ENCODE measurements around the gene DIP2C. TPM values are rescaled to one million over a fixed set of nuclear protein-coding genes. Genes with fewer than 3 reads are reported as not detected.
"Not testable (repeated sequence)": the region's sequence is repeated elsewhere in the genome, so short reads cannot be mapped to it uniquely, and the experiment has no call there.

DIP2C gene
- total RNA-seq, 1 experiment from 2014 or later = 11.4 TPM

GRCh38 chr10:264160-265073 is 425.1 kb downstream of the DIP2C start:
- DNase-seq; BruUV-seq (replicated peaks); H3K9me3 ChIP-seq; POLR2A ChIA-PET; H3K27me3 Mint-ChIP-seq (ENCODE audit: insufficient read depth, unreplicated experiment); intact Hi-C loops (cut with micrococcal nuclease; ENCODE audit: unreplicated experiment); H3K27ac Mint-ChIP-seq (ENCODE audit: unreplicated experiment); H3K27me3 ChIP-seq (replicated peaks; ENCODE audit: control insufficient read depth, insufficient read depth, low read length); H3K36me3 Mint-ChIP-seq (ENCODE audit: insufficient read depth, unreplicated experiment); H3K36me3 ChIP-seq (ENCODE audit: control insufficient read depth, insufficient read depth, low read length); H3K4me1 ChIP-seq; H3K4me3 Mint-ChIP-seq (ENCODE audit: unreplicated experiment); H3K9me3 Mint-ChIP-seq (ENCODE audit: unreplicated experiment); H3K4me1 Mint-ChIP-seq (ENCODE audit: low read depth, unreplicated experiment); CTCF ChIA-PET; H3K4me3 ChIP-seq (ENCODE audit: low read depth, low read length): not testable (repeated sequence)

- H3K9me3 Mint-ChIP-seq (ENCODE audit: unreplicated experiment) = peaks cover 10% of the 10 kb centered on the region
- CTCF ChIA-PET = no interaction called here
- no peak overlapping the region for H3K4me3 Mint-ChIP-seq (ENCODE audit: unreplicated experiment)
- H3K4me1 Mint-ChIP-seq (ENCODE audit: low read depth, unreplicated experiment) = no peaks in the 10 kb centered on the region
- peaks cover 10% of the 10 kb centered on the region for H3K36me3 Mint-ChIP-seq (ENCODE audit: insufficient read depth, unreplicated experiment)
- H3K27me3 Mint-ChIP-seq (ENCODE audit: insufficient read depth, unreplicated experiment) = no peaks in the 10 kb centered on the region
- Histone ChIP-seq H3K27me3 (replicated peaks; ENCODE audit: control insufficient read depth, insufficient read depth, low read length) (no peaks in the 10 kb centered on the region), H3K4me1 (no peaks in the 10 kb centered on the region), H3K9me3 (0 out of 2 replicates have a peak, but pooled peaks cover 3% of the 10 kb centered on the region), H3K36me3 (ENCODE audit: control insufficient read depth, insufficient read depth, low read length) (no peaks in the 10 kb centered on the region), H3K4me3 (ENCODE audit: low read depth, low read length) (no peak overlapping the region)
- BruUV-seq (replicated peaks) = no TSS peak
- POLR2A ChIA-PET = no interaction called here
- H3K27ac Mint-ChIP-seq (ENCODE audit: unreplicated experiment) = no peak overlapping the region
- intact Hi-C loops (cut with micrococcal nuclease; ENCODE audit: unreplicated experiment) = no loop called here
- DNase-seq = no peak
- no peak for TF ChIP-seq CTCF (IDR thresholded peaks at IDR 0.05; ENCODE audit: insufficient read depth in 1 of 2, low read depth in 1 of 2, low read length in 1 of 2, severe bottlenecking in 1 of 2, unreplicated experiment in 1 of 2)
Measured at GRCh38 chr10:260819-261429, 428.5 kb downstream of the DIP2C start.

GRCh38 chr10:251982-252582 is 437.4 kb downstream of the DIP2C start:
- no peaks in the 10 kb centered on the region for H3K4me1 Mint-ChIP-seq (ENCODE audit: low read depth, unreplicated experiment)
- no peak overlapping the region for H3K4me3 Mint-ChIP-seq (ENCODE audit: unreplicated experiment)
- ChIA-PET POLR2A (no interaction called here), CTCF (no interaction called here)
- DNase-seq = no peak
- H3K4me3 ChIP-seq (ENCODE audit: low read depth, low read length) = no peak overlapping the region
- H3K27me3 Mint-ChIP-seq (ENCODE audit: insufficient read depth, unreplicated experiment) = no peaks in the 10 kb centered on the region
- peaks cover 2% of the 10 kb centered on the region for H3K36me3 ChIP-seq (ENCODE audit: control insufficient read depth, insufficient read depth, low read length)
- no peaks in the 10 kb centered on the region for H3K9me3 ChIP-seq
- H3K27ac Mint-ChIP-seq (ENCODE audit: unreplicated experiment) = no peak overlapping the region
- BruUV-seq (replicated peaks) = no TSS peak
- H3K36me3 Mint-ChIP-seq (ENCODE audit: insufficient read depth, unreplicated experiment) = peaks cover 83% of the 10 kb centered on the region
- intact Hi-C loops (cut with micrococcal nuclease; ENCODE audit: unreplicated experiment) = no loop called here
- H3K9me3 Mint-ChIP-seq (ENCODE audit: unreplicated experiment) = no peaks in the 10 kb centered on the region
- H3K27me3 ChIP-seq (replicated peaks; ENCODE audit: control insufficient read depth, insufficient read depth, low read length) = no peaks in the 10 kb centered on the region
- no peak for TF ChIP-seq CTCF (IDR thresholded peaks at IDR 0.05; ENCODE audit: insufficient read depth in 1 of 2, low read depth in 1 of 2, low read length in 1 of 2, severe bottlenecking in 1 of 2, unreplicated experiment in 1 of 2)
- H3K4me1 ChIP-seq = no peaks in the 10 kb centered on the region
